ENCODE measurements around the gene PTPRG. TPM values are rescaled to one million over a fixed set of nuclear protein-coding genes. Genes with fewer than 3 reads are reported as not detected.

PTPRG gene
- total RNA-seq, 2 experiments from 2014 or later: 0.03 to 0.05 TPM

- CTCF ChIA-PET: no interaction called here
- no peak overlapping the region for H3K27ac Mint-ChIP-seq
- no peak for TF ChIP-seq CTCF (IDR thresholded peaks at IDR 0.05)
Measured at GRCh38 chr3:61699622-61700021, 138.3 kb downstream of the PTPRG start.

GRCh38 chr3:61701011-61701410, 139.6 kb downstream of the PTPRG start:
- no peak overlapping the region for H3K4me3 Mint-ChIP-seq
- H3K4me3 ChIP-seq (ENCODE audit: low read length): no peak overlapping the region
- intact Hi-C loops (cut with DNase I, micrococcal nuclease): no loop called here

More at GRCh38 chr3:61699622-61700021, 138.3 kb downstream of the PTPRG start:
- Histone ChIP-seq H3K36me3 (ENCODE audit: insufficient read depth, low read length) (no peaks in the 10 kb centered on the region), H3K4me3 (ENCODE audit: low read length) (no peak overlapping the region), H3K27ac (ENCODE audit: low read depth in 1 of 2, low read length in 2 of 2) (no peak overlapping the region), H3K4me1 (ENCODE audit: insufficient read depth, low read length) (no peaks in the 10 kb centered on the region), H3K9me3 (ENCODE audit: control insufficient read depth in 1 of 2, insufficient read depth in 1 of 2, low read length in 2 of 2) (no peaks in the 10 kb centered on the region), H3K27me3 (ENCODE audit: control insufficient read depth in 1 of 2, insufficient read depth in 2 of 2, low read length in 2 of 2) (no peaks in the 10 kb centered on the region)
- Mint-ChIP-seq H3K36me3 (ENCODE audit: low read depth) (no peaks in the 10 kb centered on the region), H3K4me1 (ENCODE audit: low read depth) (no peaks in the 10 kb centered on the region), H3K9me3 (peaks cover 3% of the 10 kb centered on the region), H3K4me3 (no peak overlapping the region), H3K27me3 (peaks cover 5% of the 10 kb centered on the region)
- DNase-seq (no peak), ATAC-seq (ENCODE audit: poor library complexity) (no peak)
- POLR2A ChIA-PET: no interaction called here
- intact Hi-C loops (cut with DNase I, micrococcal nuclease): no loop called here

GRCh38 chr3:61702453-61702852, 141.1 kb downstream of the PTPRG start:
- Histone ChIP-seq H3K4me3 (ENCODE audit: low read length) (no peak overlapping the region), H3K36me3 (ENCODE audit: insufficient read depth, low read length) (no peaks in the 10 kb centered on the region), H3K9me3 (ENCODE audit: control insufficient read depth in 1 of 2, insufficient read depth in 1 of 2, low read length in 2 of 2) (no peaks in the 10 kb centered on the region), H3K4me1 (ENCODE audit: insufficient read depth, low read length) (no peaks in the 10 kb centered on the region), H3K27ac (ENCODE audit: low read depth in 1 of 2, low read length in 2 of 2) (no peak overlapping the region), H3K27me3 (ENCODE audit: control insufficient read depth in 1 of 2, insufficient read depth in 2 of 2, low read length in 2 of 2) (no peaks in the 10 kb centered on the region)
- Mint-ChIP-seq H3K9me3 (peaks cover 3% of the 10 kb centered on the region), H3K27me3 (peaks cover 5% of the 10 kb centered on the region), H3K27ac (no peak overlapping the region), H3K36me3 (ENCODE audit: low read depth) (no peaks in the 10 kb centered on the region), H3K4me1 (ENCODE audit: low read depth) (no peaks in the 10 kb centered on the region), H3K4me3 (no peak overlapping the region)
- ChIA-PET CTCF (no interaction called here), POLR2A (no interaction called here)
- intact Hi-C loops (cut with DNase I, micrococcal nuclease): no loop called here
- no peak for TF ChIP-seq CTCF (IDR thresholded peaks at IDR 0.05)
- ATAC-seq (ENCODE audit: poor library complexity): no peak
- no peak for DNase-seq

More at GRCh38 chr3:61701011-61701410, 139.6 kb downstream of the PTPRG start:
- Mint-ChIP-seq H3K4me1 (ENCODE audit: low read depth) (no peaks in the 10 kb centered on the region), H3K9me3 (peaks cover 3% of the 10 kb centered on the region), H3K36me3 (ENCODE audit: low read depth) (no peaks in the 10 kb centered on the region), H3K27ac (no peak overlapping the region), H3K27me3 (peaks cover 5% of the 10 kb centered on the region)
- H3K9me3 ChIP-seq (ENCODE audit: control insufficient read depth in 1 of 2, insufficient read depth in 1 of 2, low read length in 2 of 2): no peaks in the 10 kb centered on the region
- CTCF ChIA-PET: no interaction called here
- H3K36me3 ChIP-seq (ENCODE audit: insufficient read depth, low read length): no peaks in the 10 kb centered on the region
- ATAC-seq (ENCODE audit: poor library complexity) (no peak), DNase-seq (no peak)
- no peak for TF ChIP-seq CTCF (IDR thresholded peaks at IDR 0.05)
- H3K27me3 ChIP-seq (ENCODE audit: control insufficient read depth in 1 of 2, insufficient read depth in 2 of 2, low read length in 2 of 2): no peaks in the 10 kb centered on the region
- POLR2A ChIA-PET: no interaction called here
- no peak overlapping the region for H3K27ac ChIP-seq (ENCODE audit: low read depth in 1 of 2, low read length in 2 of 2)
- H3K4me1 ChIP-seq (ENCODE audit: insufficient read depth, low read length): no peaks in the 10 kb centered on the region

Measured in CD4-positive, alpha-beta T cell (primary cell).